Activated CD8-positive, alpha-beta memory T cell treated with anti-CD3 and anti-CD28 coated beads for 4 hours (primary cell): Measurements from ENCODE around the gene TBRG4.

Experiments used
- DNase-seq, 2 donors: peaks; one replicate each; pipeline ENCODE4 v3.0.0-alpha.2; 2020; ENCODE audit warnings: low read depth in 2 of 2

Gene TBRG4

GRCh38 chr7:45143616-45144015, 32.1 kb upstream of the TBRG4 start:
- DNase-seq, result no peak

DNA sequence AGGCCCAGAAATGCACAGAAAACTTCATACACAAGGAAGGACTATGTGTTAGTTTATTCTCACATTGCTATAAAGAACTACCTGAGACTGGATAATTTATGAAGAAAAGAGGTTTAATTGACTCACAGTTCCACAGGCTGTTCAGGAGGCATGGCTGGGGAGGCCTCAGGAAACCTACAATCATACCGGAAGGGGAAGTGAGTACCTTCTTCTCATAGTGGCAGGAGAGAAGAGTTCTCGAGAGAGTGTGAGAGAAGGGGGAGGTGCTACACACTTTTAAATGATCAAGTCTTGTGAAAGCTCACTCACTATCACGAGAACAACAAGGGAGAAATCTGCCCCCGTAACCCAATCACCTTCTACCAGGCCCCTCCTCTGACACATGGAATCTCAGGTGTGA, 29.3 kb upstream of the TBRG4 start:
- DNase-seq, result no peak

- no peak for DNase-seq
These were observed 27.2 kb upstream of the TBRG4 start for GRCh38 chr7:45138433-45139267.

DNA sequence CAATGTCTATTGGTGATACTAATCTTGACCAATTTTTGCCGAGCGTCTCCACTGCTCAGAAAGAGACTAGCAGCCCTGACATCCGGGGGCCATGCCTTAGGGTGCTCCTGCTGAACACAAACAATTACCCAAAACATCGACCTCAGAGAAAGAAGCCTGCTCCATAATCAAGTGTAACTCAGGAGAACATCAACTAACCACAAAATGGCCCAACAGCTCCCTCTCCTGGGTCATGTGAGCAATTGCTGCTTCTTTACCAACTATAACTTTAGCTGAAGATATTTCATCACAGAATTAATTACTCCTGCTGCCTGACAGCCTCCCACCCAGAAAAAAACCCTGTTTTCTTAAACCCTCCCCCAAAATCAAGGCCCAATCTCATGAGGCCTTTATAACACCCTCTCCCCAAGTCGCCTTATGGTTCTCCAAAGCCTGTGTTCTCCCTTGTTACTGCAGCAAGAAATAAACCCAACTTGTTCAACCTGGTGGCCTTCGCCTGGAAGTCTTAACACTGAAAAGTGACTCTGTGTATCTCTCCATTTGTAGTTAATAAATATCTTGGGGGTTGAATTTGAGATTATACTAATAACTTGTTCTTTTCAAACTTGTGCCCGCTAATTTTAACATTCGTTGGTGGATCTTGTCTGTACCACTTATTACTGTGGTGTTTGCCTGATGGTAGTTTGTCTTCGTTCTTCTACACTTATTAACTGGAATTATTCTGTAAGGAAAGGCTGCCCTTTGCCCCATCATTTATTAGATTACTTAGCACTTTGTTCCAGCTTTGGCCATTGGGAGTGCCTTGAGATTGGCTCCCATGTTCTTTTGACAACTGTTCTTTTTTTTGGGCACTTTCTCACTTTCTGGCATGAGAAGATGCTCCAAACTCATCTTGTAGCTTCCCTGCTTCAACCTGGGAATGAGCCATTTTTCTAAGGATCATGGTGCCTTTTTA, 24.9 kb upstream of the TBRG4 start:
- DNase-seq, result peak; percentile 29 to 38

DNA sequence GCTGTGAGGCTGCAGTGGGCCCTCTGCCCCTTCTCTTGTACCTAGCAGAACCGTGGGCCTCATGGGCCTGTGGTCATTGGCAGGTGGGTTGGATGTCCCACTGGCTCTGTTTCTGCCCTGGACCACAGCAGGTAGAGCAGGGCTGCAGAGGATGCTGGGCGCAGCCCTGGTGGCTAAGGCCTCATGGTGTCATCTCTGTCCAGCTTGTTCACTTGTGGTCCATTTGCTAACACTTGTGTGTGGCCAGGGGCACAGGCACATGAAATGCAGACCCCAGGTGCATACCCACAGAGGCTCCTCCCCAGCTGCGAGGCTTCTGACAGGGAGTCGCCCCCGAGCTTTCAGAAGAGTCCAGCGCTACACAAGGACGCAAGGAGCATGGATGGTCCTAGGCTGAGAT, 22.4 kb upstream of the TBRG4 start:
- DNase-seq, result no peak

- no peak for DNase-seq
These were observed 21.9 kb upstream of the TBRG4 start for GRCh38 chr7:45133352-45133751.

- DNase-seq, result no peak
These were observed 21.3 kb upstream of the TBRG4 start for GRCh38 chr7:45132708-45133320.

- DNase-seq, result no peak
These were observed 20.4 kb upstream of the TBRG4 start for GRCh38 chr7:45131891-45132290.

GRCh38 chr7:45130910-45131309, 19.4 kb upstream of the TBRG4 start:
- DNase-seq, result no peak

DNA sequence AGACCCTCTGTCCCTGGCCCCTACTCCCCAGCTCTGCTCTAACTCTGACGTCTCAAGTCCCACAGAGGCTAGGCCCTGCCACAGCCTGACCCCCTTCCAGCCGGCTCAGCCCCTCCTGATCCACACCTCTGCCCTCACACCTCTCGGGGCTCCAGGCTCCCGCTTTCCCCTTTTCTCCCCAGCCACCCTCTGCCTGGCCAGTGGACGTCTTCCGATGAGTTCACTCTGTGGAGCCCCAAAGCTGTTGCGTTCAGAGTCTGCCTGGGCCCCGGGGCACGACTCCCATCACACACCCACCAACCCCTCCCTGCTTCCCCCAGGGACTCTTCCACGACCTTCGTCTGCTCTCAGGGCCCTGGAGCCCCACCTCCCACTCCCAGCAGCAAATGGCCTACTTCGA, 18.4 kb upstream of the TBRG4 start:
- no peak for DNase-seq

DNA sequence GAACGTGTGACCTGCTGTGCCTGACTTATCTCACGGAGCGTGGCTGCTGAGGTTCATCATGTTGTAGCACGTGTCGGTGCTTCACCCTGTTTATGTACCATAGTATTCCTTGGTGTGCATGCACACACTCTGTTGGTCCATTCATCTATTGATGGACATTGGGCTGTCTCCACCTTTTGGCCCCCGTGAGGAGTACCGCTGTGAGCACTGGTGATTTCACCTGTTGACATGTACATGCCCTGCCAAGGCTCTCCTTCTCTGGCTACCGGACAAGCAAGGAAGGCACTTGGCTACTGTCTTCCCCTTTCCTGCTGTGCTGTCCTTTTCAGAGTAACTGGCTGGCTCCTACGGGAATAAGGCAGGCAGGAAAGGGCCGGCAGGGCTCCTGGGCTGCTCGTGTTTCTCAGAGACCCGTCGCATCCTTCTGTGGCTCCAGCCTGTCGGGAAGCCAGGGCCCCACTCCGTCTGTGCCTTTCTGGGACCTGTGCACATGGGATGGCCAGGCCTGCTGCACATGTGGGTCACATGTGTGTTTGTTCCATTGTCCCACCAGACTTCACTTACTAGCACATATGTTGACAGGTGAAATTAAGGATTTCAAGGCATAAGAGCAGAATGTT, 17.8 kb upstream of the TBRG4 start:
- no peak for DNase-seq

DNA sequence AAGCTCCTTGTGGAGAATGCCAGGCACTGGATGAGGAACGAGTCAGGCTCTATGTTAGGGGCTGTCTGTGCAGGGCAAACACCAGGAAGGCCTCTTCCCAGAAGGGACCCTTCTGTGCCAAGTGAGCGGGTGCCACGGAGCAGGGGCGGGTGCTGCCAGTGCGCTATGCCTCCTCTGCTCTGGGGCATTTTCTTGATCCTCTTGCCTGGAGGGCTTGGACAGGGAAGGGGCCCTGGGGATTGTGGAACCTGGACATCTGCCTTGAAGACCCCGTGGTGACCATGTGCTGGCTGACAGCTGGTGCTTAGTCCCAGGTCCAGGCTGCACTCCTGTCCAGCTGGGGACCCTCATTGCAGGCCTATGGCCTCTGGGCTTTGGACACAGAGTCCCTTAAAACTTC, 15.4 kb upstream of the TBRG4 start:
- DNase-seq, result no peak

DNA sequence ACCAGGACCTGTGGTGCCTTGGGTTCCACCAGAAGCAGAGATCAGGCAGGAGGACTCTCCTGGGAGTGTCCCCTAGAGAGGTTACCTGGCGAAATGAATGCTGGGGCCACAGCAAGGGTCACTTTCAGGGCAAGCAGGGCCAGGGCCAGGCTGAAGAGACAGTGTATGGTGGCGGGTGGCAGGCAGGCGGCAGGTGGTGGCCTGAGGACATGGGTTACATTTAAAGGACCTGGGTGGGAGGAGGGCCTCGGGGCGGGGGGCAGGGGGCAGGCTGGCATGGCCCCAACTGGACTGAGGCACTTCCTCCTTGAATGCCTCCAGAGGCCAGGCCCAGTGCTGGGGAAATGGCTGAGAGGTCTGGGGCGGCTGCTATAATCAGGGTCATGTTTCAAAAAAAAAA, 14.7 kb upstream of the TBRG4 start:
- no peak for DNase-seq

DNA sequence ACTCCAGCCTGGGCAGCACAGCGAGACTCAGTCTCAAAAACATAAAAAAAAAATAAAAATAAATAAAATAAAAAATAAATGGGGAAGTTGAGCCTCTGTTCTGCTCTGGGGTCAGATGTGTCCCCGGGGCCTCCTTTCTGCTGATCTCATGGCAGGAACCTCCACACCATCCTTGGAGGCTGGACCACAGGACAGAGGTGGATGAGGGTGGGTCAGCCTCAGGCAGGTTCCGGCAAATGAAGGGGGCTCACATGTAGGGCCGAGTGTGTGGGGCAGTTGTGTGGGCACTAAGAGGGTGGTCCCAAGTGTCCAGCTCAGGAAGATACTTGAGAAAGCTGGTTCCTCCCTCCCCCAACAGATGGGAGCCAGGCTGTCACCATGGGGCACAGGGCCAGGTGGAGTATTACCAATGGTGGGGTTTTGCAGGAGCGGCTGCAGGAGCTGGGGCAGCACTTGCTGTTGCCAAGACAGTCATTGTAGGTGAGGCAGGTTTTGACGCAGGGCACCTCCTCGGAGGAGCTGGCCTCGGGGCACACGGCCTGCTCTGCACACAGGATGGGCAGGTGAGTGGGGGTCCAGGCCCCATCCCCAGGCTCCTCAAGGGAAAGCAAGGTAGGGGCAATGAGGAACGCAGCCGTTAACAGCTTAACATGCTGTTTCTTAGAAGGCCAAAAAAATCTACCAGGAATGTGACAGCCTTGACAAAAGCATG, 13.9 kb upstream of the TBRG4 start:
- DNase-seq, result no peak

GRCh38 chr7:45123913-45124710, 12.6 kb upstream of the TBRG4 start:
- no peak for DNase-seq

DNA sequence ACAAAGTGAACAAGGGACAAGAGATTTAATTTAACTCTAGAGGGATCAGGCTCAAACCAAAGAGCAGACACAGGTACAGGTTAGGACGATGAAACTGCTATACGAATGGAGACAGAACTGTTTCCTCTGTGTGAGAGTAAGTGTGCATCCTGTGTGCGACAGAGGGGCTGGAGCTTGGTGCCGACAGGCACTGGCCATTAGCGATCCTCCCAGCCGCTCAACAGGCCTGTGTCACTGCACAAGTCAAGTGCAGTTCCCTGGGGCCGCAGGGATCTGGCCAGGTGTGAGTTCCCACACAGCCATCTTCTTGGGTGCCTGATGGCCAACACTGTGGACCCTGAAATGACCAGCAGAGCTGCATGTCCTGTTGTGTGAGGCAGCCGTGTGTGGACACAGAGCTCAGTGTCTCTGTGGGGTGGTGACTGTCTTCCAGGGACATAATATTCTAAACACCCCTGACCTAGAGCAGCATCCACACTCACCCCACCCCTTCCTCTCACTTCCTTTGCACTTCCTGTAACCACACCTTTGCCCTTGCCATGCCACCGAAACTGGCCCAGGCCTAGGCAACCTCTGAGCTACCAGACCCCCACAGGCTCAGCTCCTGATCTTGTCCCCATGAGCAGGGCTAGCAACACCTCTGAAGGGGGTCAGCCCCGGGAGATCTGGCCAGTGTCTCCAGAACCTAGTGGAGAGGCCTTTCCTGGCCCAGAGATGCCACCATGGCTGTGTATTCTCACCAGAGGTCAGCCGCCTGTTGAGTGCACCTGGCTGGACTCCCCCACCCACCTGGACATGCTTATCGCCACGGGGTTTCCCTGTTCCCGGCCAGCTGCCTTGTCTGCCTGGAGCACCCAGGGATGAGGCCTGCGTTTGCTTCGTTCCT, 11.7 kb upstream of the TBRG4 start:
- no peak for DNase-seq

DNA sequence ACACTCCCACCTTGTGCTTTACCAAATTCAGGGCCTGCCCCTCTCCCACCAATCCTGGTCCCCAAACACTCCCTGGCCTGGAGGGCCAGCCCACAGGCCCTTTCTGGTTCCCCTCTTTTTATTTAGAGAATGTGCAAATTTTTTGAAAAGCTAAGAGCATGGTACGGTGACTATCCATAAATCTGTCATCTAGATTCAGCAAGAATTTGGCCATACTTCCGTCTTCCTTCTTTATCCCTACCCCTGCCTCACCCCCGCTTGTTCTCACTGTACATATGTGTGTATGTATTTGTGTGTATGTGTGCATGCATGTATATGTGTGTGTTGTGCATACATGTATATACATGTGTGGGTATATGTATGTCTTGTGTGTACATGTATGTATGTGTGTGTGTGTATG, 8.1 kb upstream of the TBRG4 start:
- no peak for DNase-seq

GRCh38 chr7:45118889-45119331, 7.4 kb upstream of the TBRG4 start:
- DNase-seq, result no peak

DNA sequence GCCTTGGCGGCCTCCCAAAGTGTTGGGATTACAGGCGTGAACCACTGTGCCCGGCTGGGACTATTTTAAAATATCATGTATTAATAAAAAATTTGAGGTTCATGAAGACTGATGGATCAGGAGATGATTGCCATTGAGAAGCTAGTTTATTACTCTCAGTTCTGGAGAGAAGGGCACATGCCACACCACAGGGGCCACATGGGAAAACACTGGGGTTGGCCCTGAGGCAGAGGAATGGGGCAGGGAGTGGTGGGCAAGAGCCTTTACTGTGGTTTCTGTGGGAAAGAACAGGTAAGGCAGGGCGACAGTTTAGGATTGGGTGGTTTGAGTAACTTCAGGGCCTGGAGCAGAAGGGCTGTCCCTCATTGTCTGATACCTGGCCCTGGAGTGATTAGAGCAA, 6.8 kb upstream of the TBRG4 start:
- no peak for DNase-seq
